Activated T-helper 1 cell treated with anti-CD3 and anti-CD28 coated beads, Interleukin-2, amount 50 U/mL, for 16 hours (primary cell): ENCODE data around the gene THADA.

Experiments used
- DNase-seq, 2 donors: peaks; one replicate each; pipeline ENCODE4 v3.0.0-alpha.2; 2020; ENCODE audit warnings: low read depth in 1 of 2, low spot score in 1 of 2

THADA gene

GRCh38 chr2:43226955-43227829 lies 368.6 kb downstream of the THADA start:
- peak; percentile 33 to 48 for DNase-seq

GRCh38 chr2:43226558-43226954 lies 369.3 kb downstream of the THADA start, which contains the start of gene ZFP36L2:
TSS of gene ZFP36L2 (minus strand) at chr2:43226606. CDS start at chr2:43226315, 291 bp downstream.
- DNase-seq = peak; percentile 92 to 94

- DNase-seq = peak; percentile 30 to 55
Measured at GRCh38 chr2:43225788-43226557, 369.9 kb downstream of the THADA start.

- peak; percentile 41 to 48 for DNase-seq
Measured at GRCh38 chr2:43225093-43225787, 370.6 kb downstream of the THADA start.

GRCh38 chr2:43224571-43225092 lies 371.2 kb downstream of the THADA start:
- DNase-seq = peak in 1 of 2 donors; percentile 15

GRCh38 chr2:43224131-43224570 lies 371.7 kb downstream of the THADA start:
- DNase-seq = peak; percentile 53 to 59

- DNase-seq = no peak
Measured at GRCh38 chr2:43223521-43224001, 372.3 kb downstream of the THADA start.

GRCh38 chr2:43222475-43223309 lies 373.1 kb downstream of the THADA start:
- DNase-seq = no peak

- DNase-seq = peak in 1 of 2 donors; percentile 23
Measured at GRCh38 chr2:43221763-43222474, 373.9 kb downstream of the THADA start.

GRCh38 chr2:43221124-43221762 lies 374.6 kb downstream of the THADA start:
- no peak for DNase-seq

GRCh38 chr2:43220760-43221123 lies 375.1 kb downstream of the THADA start:
- no peak for DNase-seq

- DNase-seq = no peak
Measured at GRCh38 chr2:43220229-43220751, 375.5 kb downstream of the THADA start.

GRCh38 chr2:43219383-43220228 lies 376.2 kb downstream of the THADA start:
- DNase-seq = peak; percentile 57 to 60

GRCh38 chr2:43218702-43219382 lies 377.0 kb downstream of the THADA start:
- peak; percentile 50 to 52 for DNase-seq

- DNase-seq = no peak
Measured at GRCh38 chr2:43218155-43218701, 377.6 kb downstream of the THADA start.

- DNase-seq = no peak
Measured at GRCh38 chr2:43217228-43218154, 378.3 kb downstream of the THADA start.
